Small intestine (tissue), 7 donors: ENCODE results near the gene CREB5. TPM values are rescaled to one million over a fixed set of nuclear protein-coding genes. Genes with fewer than 3 reads are reported as not detected.

Source experiments
- DNase-seq, 2 donors: peaks; one replicate each; pipeline versions ENCODE4 v3.0.0 to v3.0.0-alpha.2; 2013
- FAIRE-seq: peaks from 2 replicates; lab custom pipeline; 2012; peaks lifted over from hg19 to GRCh38; lab: Jason Lieb, UNC
- H3K27ac ChIP-seq, 3 donors: one replicate each; pipeline ENCODE4 v1.5.1; 2013; ENCODE audit warnings: low read length in 2 of 3, mild to moderate bottlenecking in 2 of 3, control low read depth in 1 of 3, inconsistent platforms in 1 of 3, low read depth in 1 of 3, moderate library complexity in 1 of 3
- H3K27me3 ChIP-seq, 3 donors: one replicate each; pipeline ENCODE4 v1.6.1; 2013; ENCODE audit warnings: low read length in 3 of 3, inconsistent platforms in 1 of 3; ENCODE audit not compliant: control insufficient read depth in 3 of 3, insufficient read depth in 3 of 3
- H3K36me3 ChIP-seq, 3 donors: one replicate each; pipeline ENCODE4 v1.6.1; 2013; ENCODE audit warnings: low read length in 3 of 3, inconsistent platforms in 1 of 3, low read depth in 1 of 3, mild to moderate bottlenecking in 1 of 3, moderate library complexity in 1 of 3; ENCODE audit not compliant: control insufficient read depth in 3 of 3, insufficient read depth in 2 of 3
- H3K4me1 ChIP-seq, 3 donors: one replicate each; pipeline ENCODE4 v1.6.1; 2013; ENCODE audit warnings: low read length in 2 of 3, inconsistent platforms in 1 of 3, low read depth in 1 of 3, mild to moderate bottlenecking in 1 of 3, moderate library complexity in 1 of 3; ENCODE audit not compliant: control insufficient read depth in 3 of 3, insufficient read depth in 2 of 3
- H3K4me3 ChIP-seq, 3 donors: one replicate each; pipeline ENCODE4 v1.5.1; 2013; ENCODE audit warnings: low read length in 3 of 3, control low read depth in 1 of 3, inconsistent platforms in 1 of 3, low read depth in 1 of 3, mild to moderate bottlenecking in 1 of 3, moderate library complexity in 1 of 3
- H3K9me3 ChIP-seq, 2 donors: one replicate each; pipeline ENCODE4 v1.6.1; 2013; ENCODE audit warnings: low read depth in 1 of 2, low read length in 1 of 2; ENCODE audit not compliant: control insufficient read depth in 2 of 2, insufficient read depth in 1 of 2
- WGBS, 3 donors: extraction: QIAGEN DNeasy Blood & Tissue Kit; methylation state at CpG; one replicate each; pipeline ENCODE4 v1.1.7; 2013; 5-methylcytosine and 5-hydroxymethylcytosine counted together
- polyA plus RNA-seq, 4 donors: library from polyadenylated mRNA; stranded (reverse) in 3 of 4; unstranded in 1 of 4; fragments of 200-250 nt in 3 of 4; fragments of 120-200 nt in 1 of 4; gene quantifications; one replicate each; pipeline versions ENCODE4 v1.2.1 to v1.2.3, GENCODE V29; 2013
- donor health status: healthy with polysubstance abuse.
- donor health status: control.
- donor health status: control.
- donor health status: Bipolar disorder and iron deficiency.
- donor health status: healthy.

CREB5 gene
- polyA plus RNA-seq, 4 donors, result 0.27 to 3.0 (median 1.8) TPM; not detected in 1

GRCh38 chr7:28533731-28534531 lies 121.6 kb downstream of the CREB5 start:
- Histone ChIP-seq H3K9me3 (peaks cover 0 to 7% of the 10 kb centered on the region in 2 donors), H3K27ac (no peak overlapping the region), H3K36me3 (no peaks in the 10 kb centered on the region), H3K4me1 (no peaks in the 10 kb centered on the region), H3K27me3 (peaks cover 0 to 10% (median 0%) of the 10 kb centered on the region in 3 donors), H3K4me3 (no peak overlapping the region)
- 9 to 32% (median 19%) methylated on average over 6 of the region's 6 CpGs for WGBS, 3 donors
- no peak for DNase-seq
- no peak for FAIRE-seq

GRCh38 chr7:28536259-28536658 lies 123.9 kb downstream of the CREB5 start:
- FAIRE-seq (no peak), DNase-seq (peak in 1 of 2 donors; percentile 22)

GRCh38 chr7:28539289-28539981 lies 127.1 kb downstream of the CREB5 start:
- no peaks in the 10 kb centered on the region for H3K4me1 ChIP-seq

More at GRCh38 chr7:28536259-28536658, 123.9 kb downstream of the CREB5 start:
- Histone ChIP-seq H3K4me3 (no peak overlapping the region), H3K36me3 (no peaks in the 10 kb centered on the region), H3K9me3 (peaks cover 0 to 7% of the 10 kb centered on the region in 2 donors), H3K27ac (no peak overlapping the region), H3K27me3 (peaks cover 0 to 8% (median 3%) of the 10 kb centered on the region in 3 donors), H3K4me1 (no peaks in the 10 kb centered on the region)
- WGBS, 3 donors, result 74 to 80% (median 75%) methylated on average over 7 of the region's 7 CpGs

GRCh38 chr7:28542410-28542809 lies 130.1 kb downstream of the CREB5 start:
- Histone ChIP-seq H3K4me1 (no peaks in the 10 kb centered on the region), H3K9me3 (peaks cover 0 to 7% of the 10 kb centered on the region in 2 donors), H3K36me3 (no peaks in the 10 kb centered on the region), H3K4me3 (no peak overlapping the region), H3K27me3 (peaks cover 0 to 3% (median 0%) of the 10 kb centered on the region in 3 donors), H3K27ac (no peak overlapping the region)
- 8 to 43% (median 35%) methylated on average over 3 of the region's 3 CpGs for WGBS, 3 donors
- FAIRE-seq (no peak), DNase-seq (peak in 1 of 2 donors; percentile 35)

More at GRCh38 chr7:28539289-28539981, 127.1 kb downstream of the CREB5 start:
- Histone ChIP-seq H3K9me3 (no peaks in the 10 kb centered on the region), H3K27me3 (peaks cover 0 to 5% (median 3%) of the 10 kb centered on the region in 3 donors), H3K27ac (no peak overlapping the region), H3K4me3 (no peak overlapping the region), H3K36me3 (no peaks in the 10 kb centered on the region)
- WGBS, 3 donors, result 81 to 82% (median 81%) methylated on average over 3 of the region's 3 CpGs
- DNase-seq (no peak), FAIRE-seq (no peak)

- Histone ChIP-seq H3K4me1 (no peaks in the 10 kb centered on the region), H3K36me3 (no peaks in the 10 kb centered on the region), H3K4me3 (no peak overlapping the region), H3K27ac (no peak overlapping the region), H3K9me3 (peaks cover 0 to 8% of the 10 kb centered on the region in 2 donors), H3K27me3 (peaks cover 0 to 1% (median 0%) of the 10 kb centered on the region in 3 donors)
- no peak for DNase-seq
- FAIRE-seq, result no peak
- 42 to 61% (median 53%) methylated on average over 3 of the region's 3 CpGs for WGBS, 3 donors
Observed at GRCh38 chr7:28544453-28545117, 132.3 kb downstream of the CREB5 start.

GRCh38 chr7:28546067-28546466 lies 133.7 kb downstream of the CREB5 start:
- H3K27ac ChIP-seq, result no peak overlapping the region
- FAIRE-seq, result no peak
- DNase-seq, result no peak
- no peak overlapping the region for H3K4me3 ChIP-seq
- H3K9me3 ChIP-seq, result peaks cover 0 to 8% of the 10 kb centered on the region in 2 donors
- H3K27me3 ChIP-seq, result no peaks in the 10 kb centered on the region
- H3K36me3 ChIP-seq, result no peaks in the 10 kb centered on the region
- no peaks in the 10 kb centered on the region for H3K4me1 ChIP-seq

- H3K4me1 ChIP-seq, result no peaks in the 10 kb centered on the region
- H3K4me3 ChIP-seq, result no peak overlapping the region
- no peaks in the 10 kb centered on the region for H3K27me3 ChIP-seq
- DNase-seq, result no peak
- FAIRE-seq, result no peak
- WGBS, 3 donors, result 91 to 96% (median 91%) methylated on average over 3 of the region's 3 CpGs
- peaks cover 0 to 8% of the 10 kb centered on the region in 2 donors for H3K9me3 ChIP-seq
- no peaks in the 10 kb centered on the region for H3K36me3 ChIP-seq
- no peak overlapping the region for H3K27ac ChIP-seq
Observed at GRCh38 chr7:28547115-28547514, 134.8 kb downstream of the CREB5 start.

- WGBS, 3 donors, result 69 to 82% (median 71%) methylated on average over 5 of the region's 5 CpGs
- Histone ChIP-seq H3K4me1 (no peaks in the 10 kb centered on the region), H3K27ac (no peak overlapping the region), H3K27me3 (no peaks in the 10 kb centered on the region), H3K9me3 (peaks cover 0 to 8% of the 10 kb centered on the region in 2 donors), H3K4me3 (no peak overlapping the region), H3K36me3 (no peaks in the 10 kb centered on the region)
- FAIRE-seq (no peak), DNase-seq (no peak)
Observed at GRCh38 chr7:28548416-28548815, 136.1 kb downstream of the CREB5 start.
